Activated T-cell treated with anti-CD3 and anti-CD28 coated beads, Interleukin-2, amount 50 U/mL, for 24 hours (primary cell): ENCODE measurements around the gene CPXM2.

Source experiments
- DNase-seq: peaks from one replicate; pipeline ENCODE4 v3.0.0-alpha.2; 2020
- H3K27ac Mint-ChIP-seq: 2 replicates; pipeline ENCODE4 v1.8.0; 2020; ENCODE audit warnings: mild to moderate bottlenecking, mixed read lengths
- H3K27me3 Mint-ChIP-seq: 2 replicates; pipeline ENCODE4 v1.8.0; 2020; ENCODE audit warnings: mixed read lengths
- H3K36me3 Mint-ChIP-seq: 2 replicates; pipeline ENCODE4 v1.8.0; 2020; ENCODE audit warnings: low read depth, mixed read lengths
- H3K4me1 Mint-ChIP-seq: 2 replicates; pipeline ENCODE4 v1.8.0; 2020; ENCODE audit warnings: low read depth, mixed read lengths
- H3K4me3 Mint-ChIP-seq: 2 replicates; pipeline ENCODE4 v1.8.0; 2020; ENCODE audit warnings: mild to moderate bottlenecking, moderate library complexity, mixed read lengths
- H3K9me3 Mint-ChIP-seq: 2 replicates; pipeline ENCODE4 v1.8.0; 2020; ENCODE audit warnings: mixed read lengths

Gene CPXM2

GRCh38 chr10:123891144-123892071 lies at the start of gene CPXM2:
TSS of gene CPXM2 (minus strand) at chr10:123891807. CDS start at chr10:123891659, 148 bp downstream.
- H3K9me3 Mint-ChIP-seq: no peaks in the 10 kb centered on the region
- H3K27me3 Mint-ChIP-seq: peaks cover 30% of the 10 kb centered on the region
- no peak for DNase-seq
- no peak within 1 kb of the TSS for H3K4me3 Mint-ChIP-seq
- no peaks in the 10 kb centered on the region for H3K36me3 Mint-ChIP-seq
- H3K4me1 Mint-ChIP-seq: no peaks in the 10 kb centered on the region
- no peak within 1 kb of the TSS for H3K27ac Mint-ChIP-seq

GRCh38 chr10:123939591-123939990 lies 48.0 kb upstream of the CPXM2 start:
- H3K27ac Mint-ChIP-seq: no peak overlapping the region
- H3K4me1 Mint-ChIP-seq: no peaks in the 10 kb centered on the region
- H3K4me3 Mint-ChIP-seq: no peak overlapping the region
- H3K36me3 Mint-ChIP-seq: no peaks in the 10 kb centered on the region
- H3K9me3 Mint-ChIP-seq: no peaks in the 10 kb centered on the region
- no peak for DNase-seq
- peaks cover 9% of the 10 kb centered on the region for H3K27me3 Mint-ChIP-seq

- Mint-ChIP-seq H3K4me3 (no peak overlapping the region), H3K9me3 (no peaks in the 10 kb centered on the region), H3K27ac (no peak overlapping the region), H3K27me3 (peaks cover 10% of the 10 kb centered on the region), H3K4me1 (no peaks in the 10 kb centered on the region), H3K36me3 (no peaks in the 10 kb centered on the region)
- DNase-seq: no peak
These were observed 47.3 kb upstream of the CPXM2 start for GRCh38 chr10:123938890-123939289.

GRCh38 chr10:123936426-123936825 lies 44.8 kb upstream of the CPXM2 start:
- no peaks in the 10 kb centered on the region for H3K36me3 Mint-ChIP-seq
- DNase-seq: no peak
- H3K27ac Mint-ChIP-seq: no peak overlapping the region
- H3K27me3 Mint-ChIP-seq: peaks cover 10% of the 10 kb centered on the region
- no peak overlapping the region for H3K4me3 Mint-ChIP-seq
- peaks cover under 1% of the 10 kb centered on the region for H3K9me3 Mint-ChIP-seq
- H3K4me1 Mint-ChIP-seq: no peaks in the 10 kb centered on the region

- Mint-ChIP-seq H3K9me3 (peaks cover 7% of the 10 kb centered on the region), H3K27ac (no peak overlapping the region), H3K4me1 (no peaks in the 10 kb centered on the region), H3K4me3 (no peak overlapping the region), H3K36me3 (no peaks in the 10 kb centered on the region), H3K27me3 (peaks cover 10% of the 10 kb centered on the region)
- no peak for DNase-seq
These were observed 44.1 kb upstream of the CPXM2 start for GRCh38 chr10:123935680-123936079.

GRCh38 chr10:123934846-123935245 lies 43.2 kb upstream of the CPXM2 start:
- peaks cover 14% of the 10 kb centered on the region for H3K27me3 Mint-ChIP-seq
- no peak overlapping the region for H3K4me3 Mint-ChIP-seq
- H3K9me3 Mint-ChIP-seq: peaks cover 7% of the 10 kb centered on the region
- no peaks in the 10 kb centered on the region for H3K4me1 Mint-ChIP-seq
- H3K36me3 Mint-ChIP-seq: no peaks in the 10 kb centered on the region
- DNase-seq: no peak
- H3K27ac Mint-ChIP-seq: no peak overlapping the region

- no peak overlapping the region for H3K27ac Mint-ChIP-seq
- H3K4me1 Mint-ChIP-seq: peaks cover 10% of the 10 kb centered on the region
- no peaks in the 10 kb centered on the region for H3K36me3 Mint-ChIP-seq
- peaks cover 37% of the 10 kb centered on the region for H3K27me3 Mint-ChIP-seq
- no peak for DNase-seq
- peaks cover 7% of the 10 kb centered on the region for H3K9me3 Mint-ChIP-seq
- no peak overlapping the region for H3K4me3 Mint-ChIP-seq
These were observed 38.9 kb upstream of the CPXM2 start for GRCh38 chr10:123930340-123931001.

GRCh38 chr10:123929791-123930190 lies 38.2 kb upstream of the CPXM2 start:
- Mint-ChIP-seq H3K9me3 (peaks cover 7% of the 10 kb centered on the region), H3K36me3 (no peaks in the 10 kb centered on the region), H3K27ac (no peak overlapping the region), H3K4me3 (no peak overlapping the region), H3K27me3 (peaks cover 38% of the 10 kb centered on the region), H3K4me1 (peaks cover 10% of the 10 kb centered on the region)
- no peak for DNase-seq

- Mint-ChIP-seq H3K9me3 (peaks cover 7% of the 10 kb centered on the region), H3K4me3 (no peak overlapping the region), H3K4me1 (peaks cover 10% of the 10 kb centered on the region), H3K27ac (no peak overlapping the region), H3K36me3 (no peaks in the 10 kb centered on the region), H3K27me3 (peaks cover 39% of the 10 kb centered on the region)
- DNase-seq: no peak
These were observed 36.8 kb upstream of the CPXM2 start for GRCh38 chr10:123928427-123928826.

- Mint-ChIP-seq H3K36me3 (no peaks in the 10 kb centered on the region), H3K4me3 (no peak overlapping the region), H3K27me3 (peaks cover 43% of the 10 kb centered on the region), H3K4me1 (peaks cover 10% of the 10 kb centered on the region), H3K9me3 (peaks cover 11% of the 10 kb centered on the region), H3K27ac (peak overlapping the region; percentile 26)
- no peak for DNase-seq
These were observed 35.0 kb upstream of the CPXM2 start for GRCh38 chr10:123926401-123927264.

- H3K36me3 Mint-ChIP-seq: no peaks in the 10 kb centered on the region
- DNase-seq: no peak
- H3K9me3 Mint-ChIP-seq: peaks cover 25% of the 10 kb centered on the region
- H3K4me1 Mint-ChIP-seq: peaks cover 9% of the 10 kb centered on the region
- no peak overlapping the region for H3K4me3 Mint-ChIP-seq
- H3K27ac Mint-ChIP-seq: no peak overlapping the region
- peaks cover 29% of the 10 kb centered on the region for H3K27me3 Mint-ChIP-seq
These were observed 30.5 kb upstream of the CPXM2 start for GRCh38 chr10:123922126-123922525.

- Mint-ChIP-seq H3K36me3 (no peaks in the 10 kb centered on the region), H3K4me3 (no peak overlapping the region), H3K27ac (no peak overlapping the region), H3K9me3 (peaks cover 21% of the 10 kb centered on the region), H3K27me3 (peaks cover 42% of the 10 kb centered on the region), H3K4me1 (peaks cover 1% of the 10 kb centered on the region)
- DNase-seq: no peak
These were observed 25.2 kb upstream of the CPXM2 start for GRCh38 chr10:123916775-123917174.

GRCh38 chr10:123913688-123914268 lies 22.2 kb upstream of the CPXM2 start:
- no peak for DNase-seq
- Mint-ChIP-seq H3K27ac (no peak overlapping the region), H3K4me1 (peaks cover 1% of the 10 kb centered on the region), H3K27me3 (peaks cover 58% of the 10 kb centered on the region), H3K36me3 (no peaks in the 10 kb centered on the region), H3K4me3 (no peak overlapping the region), H3K9me3 (peaks cover 6% of the 10 kb centered on the region)

- H3K4me1 Mint-ChIP-seq: peaks cover 1% of the 10 kb centered on the region
- H3K36me3 Mint-ChIP-seq: no peaks in the 10 kb centered on the region
- H3K4me3 Mint-ChIP-seq: no peak overlapping the region
- peaks cover 65% of the 10 kb centered on the region for H3K27me3 Mint-ChIP-seq
- H3K27ac Mint-ChIP-seq: no peak overlapping the region
- DNase-seq: no peak
- peaks cover 2% of the 10 kb centered on the region for H3K9me3 Mint-ChIP-seq
These were observed 21.3 kb upstream of the CPXM2 start for GRCh38 chr10:123912871-123913270.
